Gastrocnemius medialis (tissue), 4 donors: ENCODE data around the gene RAD51B.

Experiments
- CTCF ChIP-seq, 5 experiments: fragments of 450-650 bp in 3 of 5; fragments of 200-600 bp in 2 of 5; sonication (generic) in 2 of 5; IDR thresholded peaks in 4 of 5; conservative IDR thresholded peaks in 1 of 5; 1 replicate in 4 of 5; 2 replicates in 1 of 5; pipeline ENCODE4 v1.5.1; 2016 to 2019; ENCODE audit warnings: antibody characterized with exemption in 5 of 5, mild to moderate bottlenecking in 3 of 5, moderate library complexity in 3 of 5
- POLR2A ChIP-seq, 2 donors: fragments of 450-650 bp; IDR thresholded peaks; one replicate each; pipeline ENCODE4 v1.6.1; 2017; ENCODE audit warnings: antibody characterized with exemption in 2 of 2, mild to moderate bottlenecking in 2 of 2, moderate library complexity in 2 of 2

DNA sequence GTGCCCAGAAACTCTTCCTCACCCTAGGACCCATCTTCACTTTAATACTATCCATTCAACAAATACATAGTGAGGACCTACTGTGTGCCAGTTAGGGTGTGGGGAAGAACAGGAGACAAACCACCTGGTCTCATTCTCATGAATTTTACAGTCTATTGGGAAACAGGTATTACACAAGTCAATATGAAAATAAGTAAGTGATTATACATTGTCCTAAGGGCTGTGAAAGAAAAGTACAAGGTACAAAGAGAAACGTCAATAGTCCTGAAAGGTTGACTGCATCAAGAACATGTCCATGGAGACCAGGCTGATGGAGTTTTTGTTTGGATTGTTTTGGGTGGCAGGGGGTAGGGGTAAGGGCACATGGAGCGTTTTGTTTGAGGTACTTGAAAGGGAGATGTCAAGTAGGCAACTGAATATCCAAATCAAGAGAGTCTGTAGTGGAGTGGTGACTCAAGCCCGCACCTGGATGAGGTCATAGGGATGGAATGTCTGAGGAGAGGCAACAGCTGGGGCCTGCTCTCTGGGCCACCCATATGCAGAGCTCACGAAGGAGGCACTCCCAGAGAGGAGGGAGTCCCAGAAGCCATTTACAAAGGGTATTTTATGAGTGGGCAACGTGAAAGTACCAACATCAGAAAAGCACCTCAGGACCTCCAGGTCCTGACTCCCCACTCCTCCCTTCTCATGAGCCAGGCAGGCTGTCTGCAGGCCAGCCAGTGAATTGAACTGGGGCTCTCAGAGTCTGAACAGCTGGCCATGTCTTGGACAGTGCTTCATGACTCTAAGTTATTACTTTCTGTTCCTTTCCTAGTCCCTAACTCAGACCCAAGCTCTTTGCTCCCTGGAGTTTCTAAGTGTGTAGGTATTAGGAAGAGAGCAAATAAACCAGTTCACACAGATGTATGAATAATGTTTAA is 701.3 kb downstream of the RAD51B start:
- TF ChIP-seq CTCF (IDR thresholded peaks at IDR 0.05 in 4 of 5, conservative IDR thresholded peaks at IDR 0.05 in 1 of 5) (no peak), POLR2A (IDR thresholded peaks at IDR 0.05) (no peak)
